ENCODE measurements around the gene IRF2BP2. TPM values are rescaled to one million over a fixed set of nuclear protein-coding genes. Genes with fewer than 3 reads are reported as not detected.

The IRF2BP2 gene
- total RNA-seq, result 10 to 100 TPM; 74.5 to 76.3 TPM

GRCh38 chr1:234610061-234610665 is at the start of gene IRF2BP2:
Gene IRF2BP2, minus strand, starts transcription at chr1:234610178. Its CDS starts 684 bp downstream, at chr1:234609494.
- H3K27ac ChIP-seq, result peak within 1 kb of the TSS; percentile 100
- H3K4me3 ChIP-seq, result peak within 1 kb of the TSS; percentile 75 to 83
- no peaks in the 10 kb centered on the region for H3K27me3 ChIP-seq
- peaks cover 32% of the 10 kb centered on the region for H3K36me3 ChIP-seq
- no peaks in the 10 kb centered on the region for H3K9me3 ChIP-seq
- DNase-seq (ENCODE audit: low spot score), result peak; percentile 87
- H3K4me1 ChIP-seq, result peaks cover 0 to 36% of the 10 kb centered on the region in 2 donors
- no peak for TF ChIP-seq CTCF (IDR thresholded peaks at IDR 0.05)

- H3K27me3 ChIP-seq, result no peaks in the 10 kb centered on the region
- no peaks in the 10 kb centered on the region for H3K9me3 ChIP-seq
- TF ChIP-seq CTCF (IDR thresholded peaks at IDR 0.05), result no peak
- peaks cover 0 to 12% of the 10 kb centered on the region in 2 donors for H3K4me1 ChIP-seq
- H3K27ac ChIP-seq, result no peak overlapping the region
- no peak for DNase-seq (ENCODE audit: low spot score)
- no peaks in the 10 kb centered on the region for H3K36me3 ChIP-seq
- H3K4me3 ChIP-seq, result no peak overlapping the region
Observed at GRCh38 chr1:234659538-234659937, 49.6 kb upstream of the IRF2BP2 start.

- no peak for DNase-seq (ENCODE audit: low spot score)
Observed at GRCh38 chr1:234658138-234658537, 48.2 kb upstream of the IRF2BP2 start.

DNA sequence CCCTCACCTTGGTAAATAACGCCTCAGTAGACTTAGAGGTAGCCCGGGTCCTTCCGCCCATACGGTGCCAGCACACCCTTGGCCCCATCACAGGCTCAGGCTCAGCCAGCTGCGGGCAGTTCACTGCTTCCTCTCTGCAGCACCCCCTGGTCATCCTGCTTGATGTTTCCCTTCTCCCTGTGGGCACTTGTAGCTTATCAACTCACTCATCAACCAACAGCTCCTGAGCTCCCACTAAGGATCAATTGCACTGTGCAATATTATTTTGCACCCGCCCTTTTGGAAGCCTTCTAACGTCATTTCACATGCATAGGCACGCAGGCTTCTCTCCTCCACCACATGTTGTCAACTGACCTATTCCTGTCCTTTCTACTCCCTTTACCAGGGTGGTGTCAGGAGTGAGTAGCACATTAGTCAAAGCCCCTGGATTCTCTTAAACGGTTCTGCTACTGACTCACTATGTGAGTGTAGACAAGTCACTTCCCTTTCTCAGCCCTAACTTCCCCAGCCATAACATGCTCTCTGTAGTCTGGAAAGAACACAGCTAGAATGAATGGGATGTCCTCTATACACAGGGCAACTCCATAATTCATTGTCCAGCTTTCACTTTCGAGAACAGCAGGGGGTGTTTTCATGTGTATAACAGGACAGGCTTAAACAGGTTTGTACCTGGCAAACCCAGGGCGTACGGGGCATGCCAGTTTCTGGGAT is 47.1 kb upstream of the IRF2BP2 start:
- H3K9me3 ChIP-seq, result no peaks in the 10 kb centered on the region
- no peaks in the 10 kb centered on the region for H3K36me3 ChIP-seq
- peaks cover 0 to 12% of the 10 kb centered on the region in 2 donors for H3K4me1 ChIP-seq
- no peak overlapping the region for H3K27ac ChIP-seq
- no peak for TF ChIP-seq CTCF (IDR thresholded peaks at IDR 0.05)
- no peak for DNase-seq (ENCODE audit: low spot score)
- H3K27me3 ChIP-seq, result no peaks in the 10 kb centered on the region
- no peak overlapping the region for H3K4me3 ChIP-seq

More at GRCh38 chr1:234658138-234658537, 48.2 kb upstream of the IRF2BP2 start:
- Histone ChIP-seq H3K4me3 (no peak overlapping the region), H3K36me3 (no peaks in the 10 kb centered on the region), H3K27me3 (no peaks in the 10 kb centered on the region), H3K27ac (no peak overlapping the region), H3K9me3 (no peaks in the 10 kb centered on the region), H3K4me1 (peaks cover 0 to 12% of the 10 kb centered on the region in 2 donors)
- TF ChIP-seq CTCF (IDR thresholded peaks at IDR 0.05), result no peak

DNA sequence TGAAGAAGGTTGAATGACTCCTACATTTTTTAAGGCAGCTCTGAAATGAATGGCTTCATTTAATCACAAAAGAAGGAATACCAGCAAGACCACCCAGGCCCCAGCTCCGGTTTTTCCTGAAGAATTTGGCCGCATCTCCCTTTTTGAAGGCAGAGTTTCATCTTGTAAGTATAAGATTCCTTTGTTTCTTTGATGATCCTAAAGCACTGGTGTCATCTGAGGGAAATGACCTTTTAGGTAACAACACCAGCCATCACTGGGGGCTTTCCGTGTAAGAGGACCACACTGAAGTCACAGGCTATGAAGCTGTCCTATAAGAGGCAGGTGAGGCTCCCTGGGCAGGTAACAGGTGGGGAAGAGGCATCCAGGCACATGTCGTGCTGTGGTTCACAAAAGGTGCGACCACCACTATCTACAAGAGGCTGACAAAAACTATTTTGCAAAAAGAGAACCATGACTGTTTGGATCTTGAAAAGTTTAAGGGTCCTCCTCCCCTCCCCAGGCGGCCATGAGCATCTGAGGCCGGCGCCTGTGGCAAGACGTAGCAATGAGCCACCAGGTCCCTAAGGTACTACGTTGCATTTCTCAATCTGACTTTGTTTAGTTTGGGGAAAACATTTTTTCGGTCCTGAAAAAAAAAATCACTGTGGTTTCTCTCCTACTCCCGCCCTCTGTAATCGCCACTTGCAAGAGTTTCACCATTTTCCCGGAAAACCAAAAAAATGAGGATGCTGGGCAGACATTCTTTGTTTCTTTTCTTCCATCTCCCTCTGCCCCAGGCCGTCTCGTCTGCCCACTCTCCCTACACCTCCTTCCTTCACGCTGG is 46.3 kb upstream of the IRF2BP2 start:
- no peak for TF ChIP-seq CTCF (IDR thresholded peaks at IDR 0.05)
- no peaks in the 10 kb centered on the region for H3K36me3 ChIP-seq
- H3K27ac ChIP-seq, result no peak overlapping the region
- H3K4me3 ChIP-seq, result no peak overlapping the region
- H3K4me1 ChIP-seq, result peaks cover 0 to 12% of the 10 kb centered on the region in 2 donors
- no peaks in the 10 kb centered on the region for H3K9me3 ChIP-seq
- H3K27me3 ChIP-seq, result no peaks in the 10 kb centered on the region
- no peak for DNase-seq (ENCODE audit: low spot score)
